Activated naive CD8-positive, alpha-beta T cell treated with anti-CD3 and anti-CD28 coated beads for 36 hours (primary cell): Measurements from ENCODE around the gene ELAPOR2. TPM values are rescaled to one million over a fixed set of nuclear protein-coding genes. Genes with fewer than 3 reads are reported as not detected.
"Not testable (repeated sequence)": the region's sequence is repeated elsewhere in the genome, so short reads cannot be mapped to it uniquely, and the experiment has no call there.

Experiments used
- DNase-seq: peaks from one replicate; pipeline ENCODE4 v3.0.0; 2021
- H3K27ac Mint-ChIP-seq: one replicate; pipeline ENCODE4 v1.8.0; 2022; ENCODE audit warnings: mild to moderate bottlenecking, moderate library complexity, mixed read lengths
- H3K27me3 Mint-ChIP-seq: one replicate; pipeline ENCODE4 v1.8.0; 2022; ENCODE audit warnings: mild to moderate bottlenecking, mixed read lengths
- H3K36me3 Mint-ChIP-seq: one replicate; pipeline ENCODE4 v1.8.0; 2021; ENCODE audit warnings: mild to moderate bottlenecking, mixed read lengths
- H3K4me1 Mint-ChIP-seq: one replicate; pipeline ENCODE4 v1.8.0; 2021; ENCODE audit warnings: mixed read lengths
- H3K4me3 Mint-ChIP-seq: one replicate; pipeline ENCODE4 v1.8.0; 2022; ENCODE audit warnings: mild to moderate bottlenecking, moderate library complexity, mixed read lengths
- H3K9me3 Mint-ChIP-seq: one replicate; pipeline ENCODE4 v1.8.0; 2022; ENCODE audit warnings: mixed read lengths
- total RNA-seq, 2 experiments: library from RNA; stranded (reverse); gene quantifications; one replicate each; pipeline ENCODE4 v1.2.3, GENCODE V29; 2021

The ELAPOR2 gene
- total RNA-seq, 2 experiments from 2014 or later = 1.6 to 2.2 TPM

DNA sequence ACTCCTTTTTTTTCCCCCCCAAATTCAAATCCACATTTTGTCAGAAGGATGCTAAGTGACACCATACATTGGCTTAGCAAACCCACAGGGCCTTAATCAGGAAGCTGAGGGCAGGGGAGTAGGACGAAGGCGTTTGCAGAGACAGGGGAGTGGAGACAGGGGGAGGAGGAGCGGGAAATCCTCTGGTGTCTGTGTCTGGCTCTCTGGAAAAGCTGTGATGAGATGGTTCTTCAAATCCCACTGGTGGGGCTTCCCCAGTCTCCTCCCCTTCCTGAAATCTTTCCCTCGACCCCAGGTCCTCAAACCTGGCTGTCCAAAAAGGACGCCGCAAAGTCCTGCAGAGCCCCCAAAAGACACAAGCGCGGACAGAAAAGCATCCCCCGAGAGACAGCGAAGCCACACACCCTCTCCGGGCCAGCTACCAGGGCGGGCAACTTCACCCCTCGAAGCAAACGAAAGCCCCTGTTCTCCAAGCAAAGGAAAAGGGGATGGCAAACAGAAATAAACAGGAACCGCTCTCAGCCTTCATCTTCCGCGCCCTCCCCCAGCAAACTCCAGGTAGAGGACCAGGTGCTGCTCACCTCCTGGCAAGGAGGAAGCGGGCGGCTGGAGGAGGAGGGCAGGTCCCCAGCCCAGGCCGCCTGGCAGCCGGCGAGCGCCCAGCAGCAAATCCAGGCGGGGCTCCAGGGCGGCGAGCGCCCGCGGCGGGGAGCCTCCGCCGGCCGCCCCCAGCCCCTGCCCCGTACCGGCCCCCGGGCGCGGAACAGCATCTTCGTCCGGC is 520 bp downstream of the ELAPOR2 start:
- Mint-ChIP-seq H3K4me1 (peaks cover 13% of the 10 kb centered on the region), H3K4me3 (peak overlapping the region; percentile 78), H3K27me3 (peaks cover 9% of the 10 kb centered on the region), H3K36me3 (no peaks in the 10 kb centered on the region), H3K9me3 (no peaks in the 10 kb centered on the region), H3K27ac (no peak overlapping the region)
- DNase-seq = no peak

DNA sequence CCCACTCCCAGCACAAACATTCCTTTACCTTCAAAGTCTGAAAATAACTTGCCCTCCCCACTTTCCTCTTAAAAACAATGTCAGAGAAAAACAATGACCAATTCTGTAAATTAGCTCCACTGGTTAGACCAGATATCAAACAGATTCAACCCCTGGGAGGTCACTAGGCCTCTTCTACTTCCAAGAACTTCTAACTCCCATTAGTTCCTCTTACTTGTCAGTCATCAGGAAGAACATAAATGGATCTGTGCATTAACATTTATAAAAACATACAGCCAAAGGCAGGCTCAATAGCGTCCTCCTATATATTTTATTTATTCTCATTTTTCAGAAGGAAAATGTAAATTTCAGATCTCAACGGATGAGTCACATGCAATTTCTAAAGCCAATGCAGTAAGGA is 2.2 kb downstream of the ELAPOR2 start:
- Mint-ChIP-seq H3K9me3 (no peaks in the 10 kb centered on the region), H3K36me3 (no peaks in the 10 kb centered on the region), H3K4me3 (no peak overlapping the region), H3K27ac (no peak overlapping the region), H3K4me1 (peaks cover 13% of the 10 kb centered on the region), H3K27me3 (peaks cover 9% of the 10 kb centered on the region)
- no peak for DNase-seq

DNA sequence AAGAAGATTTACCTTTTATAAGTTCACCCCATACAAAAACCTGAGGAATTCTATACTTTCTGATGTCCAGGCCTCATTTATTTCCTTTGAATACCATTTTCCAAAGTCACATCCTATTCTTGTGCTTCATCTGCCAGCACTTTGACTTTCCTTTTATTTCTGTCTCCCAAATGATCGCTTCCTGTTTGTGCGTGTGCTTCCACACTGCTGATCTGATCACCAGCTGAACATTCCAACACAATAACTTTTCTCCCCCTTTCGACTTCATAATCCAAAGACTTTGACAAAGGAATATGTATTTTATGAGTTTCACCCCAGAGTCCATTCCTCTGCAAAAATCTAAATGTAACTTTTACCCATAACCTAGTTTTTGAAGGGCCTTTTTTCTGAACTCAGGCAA is 3.1 kb downstream of the ELAPOR2 start:
- Mint-ChIP-seq H3K9me3 (no peaks in the 10 kb centered on the region), H3K36me3 (no peaks in the 10 kb centered on the region), H3K27me3 (peaks cover 9% of the 10 kb centered on the region), H3K4me1 (peaks cover 13% of the 10 kb centered on the region), H3K4me3 (no peak overlapping the region), H3K27ac (no peak overlapping the region)
- DNase-seq = no peak

DNA sequence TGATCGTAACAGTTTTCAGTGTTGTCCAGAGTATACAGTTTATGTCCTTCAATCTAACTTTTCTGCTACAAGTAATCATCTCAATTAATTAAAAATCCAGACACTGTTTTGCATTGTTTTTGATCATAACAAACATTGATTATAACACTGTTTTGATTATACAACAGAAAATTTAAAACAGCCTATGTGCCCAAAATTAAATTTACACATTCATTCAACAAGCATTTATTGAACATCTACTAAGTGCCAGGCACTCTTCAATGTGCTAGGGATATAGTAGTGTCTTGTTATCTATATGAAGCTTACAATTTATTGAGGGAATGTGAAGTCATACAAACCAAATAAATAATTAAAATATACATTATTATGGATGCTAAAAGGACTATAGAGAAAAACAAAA is 10.6 kb downstream of the ELAPOR2 start:
- Mint-ChIP-seq H3K27ac (no peak overlapping the region), H3K4me3 (no peak overlapping the region), H3K4me1 (no peaks in the 10 kb centered on the region), H3K9me3 (peaks cover 7% of the 10 kb centered on the region), H3K27me3 (no peaks in the 10 kb centered on the region), H3K36me3 (no peaks in the 10 kb centered on the region)
- no peak for DNase-seq

DNA sequence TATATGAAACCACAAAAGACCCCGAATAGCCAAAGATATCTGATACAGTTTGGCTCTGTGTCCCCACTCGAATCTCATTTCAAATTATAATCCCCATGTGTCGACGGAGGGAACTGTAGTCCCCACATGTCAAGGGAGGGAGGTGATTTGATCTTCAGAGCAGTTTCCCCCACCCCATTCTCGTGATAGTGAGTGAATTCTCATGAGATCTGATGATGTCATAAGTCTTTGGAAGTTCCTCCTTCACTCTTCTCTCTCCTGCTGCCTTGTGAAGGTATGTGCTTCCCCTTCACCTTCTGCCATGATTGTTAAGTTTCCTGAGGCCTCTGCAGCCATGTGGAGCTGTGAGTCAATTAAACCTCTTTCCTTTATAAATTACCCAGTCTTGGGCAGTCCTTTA is 13.0 kb downstream of the ELAPOR2 start:
- Mint-ChIP-seq H3K4me1 (no peaks in the 10 kb centered on the region), H3K36me3 (peaks cover 3% of the 10 kb centered on the region), H3K27me3 (no peaks in the 10 kb centered on the region), H3K27ac (no peak overlapping the region), H3K9me3 (peaks cover 15% of the 10 kb centered on the region), H3K4me3 (no peak overlapping the region)
- no peak for DNase-seq

DNA sequence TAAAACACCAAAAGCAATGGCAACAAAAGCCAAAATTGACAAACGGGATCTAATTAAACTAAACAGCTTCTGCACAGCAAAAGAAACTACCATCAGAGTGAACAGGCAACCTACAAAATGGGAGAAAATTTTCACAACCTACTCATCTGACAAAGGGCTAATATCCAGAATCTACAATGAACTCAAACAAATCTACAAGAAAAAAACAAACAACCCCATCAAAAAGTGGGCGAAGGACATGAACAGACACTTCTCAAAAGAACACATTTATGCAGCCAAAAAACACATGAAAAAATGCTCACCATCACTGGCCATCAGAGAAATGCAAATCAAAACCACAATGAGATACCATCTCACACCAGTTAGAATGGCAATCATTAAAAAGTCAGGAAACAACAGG is 14.7 kb downstream of the ELAPOR2 start:
- not testable (repeated sequence) for H3K4me3 Mint-ChIP-seq, H3K36me3 Mint-ChIP-seq, H3K27me3 Mint-ChIP-seq, DNase-seq, H3K27ac Mint-ChIP-seq, H3K4me1 Mint-ChIP-seq
- peaks cover 15% of the 10 kb centered on the region for H3K9me3 Mint-ChIP-seq

DNA sequence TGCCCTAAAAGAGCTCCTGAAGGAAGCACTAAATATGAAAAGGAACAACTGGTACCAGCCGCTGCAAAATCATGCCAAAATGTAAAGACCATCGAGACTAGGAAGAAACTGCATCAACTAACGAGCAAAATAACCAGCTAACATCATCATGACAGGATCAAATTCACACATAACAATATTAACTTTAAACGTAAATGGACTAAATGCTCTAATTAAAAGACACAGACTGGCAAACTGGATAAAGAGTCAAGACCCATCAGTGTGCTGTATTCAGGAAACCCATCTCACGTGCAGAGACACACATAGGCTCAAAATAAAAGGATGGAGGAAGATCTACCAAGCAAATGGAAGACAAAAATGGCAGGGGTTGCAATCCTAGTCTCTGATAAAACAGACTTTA is 17.9 kb downstream of the ELAPOR2 start:
- not testable (repeated sequence) for H3K36me3 Mint-ChIP-seq, DNase-seq, H3K27ac Mint-ChIP-seq, H3K4me3 Mint-ChIP-seq, H3K4me1 Mint-ChIP-seq, H3K27me3 Mint-ChIP-seq
- H3K9me3 Mint-ChIP-seq = peaks cover 15% of the 10 kb centered on the region

DNA sequence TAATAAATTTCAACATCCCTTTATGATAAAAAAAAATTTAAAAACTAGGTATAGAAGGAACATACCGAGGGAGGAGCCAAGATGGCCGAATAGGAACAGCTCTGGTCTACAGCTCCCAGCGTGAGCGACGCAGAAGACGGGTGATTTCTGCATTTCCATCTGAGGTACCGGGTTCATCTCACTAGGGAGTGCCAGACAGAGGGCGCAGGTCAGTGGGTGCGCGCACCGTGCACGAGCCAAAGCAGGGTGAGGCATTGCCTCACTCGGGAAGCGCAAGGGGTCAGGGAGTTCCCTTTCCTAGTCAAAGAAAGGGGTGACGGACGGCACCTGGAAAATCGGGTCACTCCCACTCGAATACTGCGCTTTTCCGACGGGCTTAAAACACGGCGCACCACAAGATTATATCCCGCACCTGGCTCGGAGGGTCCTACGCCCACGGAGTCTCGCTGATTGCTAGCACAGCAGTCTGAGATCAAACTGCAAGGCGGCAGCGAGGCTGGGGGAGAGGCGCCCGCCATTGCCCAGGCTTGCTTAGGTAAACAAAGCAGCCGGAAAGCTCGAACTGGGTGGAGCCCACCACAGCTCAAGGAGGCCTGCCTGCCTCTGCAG is 19.7 kb downstream of the ELAPOR2 start:
- Mint-ChIP-seq H3K4me3 (peak overlapping the region; percentile 69), H3K27ac (peak overlapping the region; percentile 56)
- DNase-seq = peak; percentile 3
- not testable (repeated sequence) for H3K36me3 Mint-ChIP-seq, H3K9me3 Mint-ChIP-seq, H3K4me1 Mint-ChIP-seq, H3K27me3 Mint-ChIP-seq

DNA sequence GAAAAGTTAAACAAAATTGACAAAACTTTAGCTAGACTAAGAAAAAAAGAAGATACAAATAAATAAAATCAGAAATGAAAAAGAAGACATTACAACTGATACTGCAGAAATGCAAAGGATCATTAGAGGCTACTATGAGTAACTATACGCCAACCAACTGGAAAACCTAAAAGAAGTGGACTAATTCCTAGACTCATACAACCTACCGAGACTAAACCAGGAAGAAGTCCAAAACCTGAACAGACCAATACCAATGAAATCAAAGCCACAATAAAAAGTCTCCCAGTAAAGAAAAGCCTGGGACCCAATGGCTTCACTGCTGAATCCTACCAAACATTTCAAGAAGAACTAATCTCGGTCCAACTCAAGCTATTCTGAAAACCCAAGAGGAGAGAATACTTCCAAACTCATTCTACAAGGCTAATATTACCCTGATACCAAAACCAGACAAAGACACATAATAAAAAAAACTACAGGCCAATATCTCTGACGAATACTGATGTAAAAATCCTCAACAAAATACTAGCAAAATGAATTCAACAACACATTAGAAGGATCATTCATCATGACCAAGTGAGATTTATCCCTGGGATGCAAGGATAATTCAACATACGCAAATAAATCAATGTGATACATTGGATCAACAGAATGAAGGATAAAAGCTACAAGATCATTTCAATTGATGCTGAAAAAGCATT is 20.3 kb downstream of the ELAPOR2 start:
- no peaks in the 10 kb centered on the region for H3K4me1 Mint-ChIP-seq
- DNase-seq = no peak
- H3K4me3 Mint-ChIP-seq = peak overlapping the region; percentile 69
- H3K27me3 Mint-ChIP-seq = peaks cover 5% of the 10 kb centered on the region
- peaks cover 9% of the 10 kb centered on the region for H3K36me3 Mint-ChIP-seq
- peaks cover 8% of the 10 kb centered on the region for H3K9me3 Mint-ChIP-seq
- no peak overlapping the region for H3K27ac Mint-ChIP-seq

DNA sequence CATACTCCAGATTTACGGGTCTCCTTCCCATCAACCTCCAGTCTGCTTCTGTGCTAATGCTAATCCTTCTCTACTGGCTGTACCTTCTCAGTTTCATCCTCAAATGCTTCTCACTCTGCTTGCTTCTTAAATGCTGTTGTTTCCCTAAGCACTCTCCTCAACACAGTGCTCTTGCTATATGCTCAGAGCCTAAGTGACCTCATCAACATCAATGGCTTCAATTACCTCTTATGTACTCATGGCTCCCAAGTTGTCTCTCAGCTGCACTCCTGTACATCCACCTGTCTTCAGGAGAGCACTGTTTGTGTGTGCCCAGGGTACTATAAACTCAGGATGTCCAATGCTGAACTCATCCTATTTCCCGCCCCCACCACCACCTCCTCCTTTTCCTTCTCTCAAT is 22.5 kb downstream of the ELAPOR2 start:
- H3K36me3 Mint-ChIP-seq = peaks cover 7% of the 10 kb centered on the region
- no peak overlapping the region for H3K27ac Mint-ChIP-seq
- no peak overlapping the region for H3K4me3 Mint-ChIP-seq
- no peaks in the 10 kb centered on the region for H3K4me1 Mint-ChIP-seq
- no peak for DNase-seq
- H3K9me3 Mint-ChIP-seq = peaks cover 4% of the 10 kb centered on the region
- H3K27me3 Mint-ChIP-seq = peaks cover 9% of the 10 kb centered on the region

DNA sequence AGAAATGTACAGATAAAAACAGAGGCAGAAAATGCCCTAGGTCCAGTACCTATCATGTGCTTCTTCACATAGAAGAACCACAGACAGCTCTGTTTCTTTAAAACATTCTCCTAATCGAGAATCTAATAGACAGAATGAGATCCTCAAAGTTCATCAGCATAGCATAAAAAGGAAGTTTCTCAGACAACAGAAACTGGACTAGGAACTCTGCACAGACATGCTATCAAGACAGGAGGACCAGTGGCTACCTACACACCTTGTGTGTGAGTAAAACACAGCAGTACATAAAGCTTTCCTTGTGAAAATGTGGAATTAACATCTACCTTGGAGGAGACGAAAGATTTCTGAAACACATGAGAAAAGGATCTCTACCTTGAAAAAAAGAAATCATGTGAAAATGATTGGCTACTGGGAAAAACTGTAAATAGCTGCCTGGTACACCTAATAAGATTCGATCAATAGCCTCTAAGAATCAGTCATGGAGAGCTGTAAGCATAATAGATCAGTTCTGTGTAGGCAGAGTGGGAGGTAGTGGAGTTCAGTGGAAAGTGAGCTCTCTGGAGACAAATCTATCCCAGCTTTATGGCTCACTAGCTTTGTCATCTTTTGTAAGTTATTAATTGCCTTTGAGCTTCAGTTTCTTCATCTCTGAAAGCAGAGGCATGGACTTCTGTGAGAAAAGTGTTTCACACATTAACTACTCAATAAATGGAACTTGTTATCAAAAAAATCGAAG is 26.7 kb downstream of the ELAPOR2 start:
- no peak for DNase-seq
- peaks cover 3% of the 10 kb centered on the region for H3K36me3 Mint-ChIP-seq
- H3K27me3 Mint-ChIP-seq = peaks cover 3% of the 10 kb centered on the region
- peaks cover 7% of the 10 kb centered on the region for H3K9me3 Mint-ChIP-seq
- H3K4me3 Mint-ChIP-seq = no peak overlapping the region
- no peak overlapping the region for H3K27ac Mint-ChIP-seq
- no peaks in the 10 kb centered on the region for H3K4me1 Mint-ChIP-seq

DNA sequence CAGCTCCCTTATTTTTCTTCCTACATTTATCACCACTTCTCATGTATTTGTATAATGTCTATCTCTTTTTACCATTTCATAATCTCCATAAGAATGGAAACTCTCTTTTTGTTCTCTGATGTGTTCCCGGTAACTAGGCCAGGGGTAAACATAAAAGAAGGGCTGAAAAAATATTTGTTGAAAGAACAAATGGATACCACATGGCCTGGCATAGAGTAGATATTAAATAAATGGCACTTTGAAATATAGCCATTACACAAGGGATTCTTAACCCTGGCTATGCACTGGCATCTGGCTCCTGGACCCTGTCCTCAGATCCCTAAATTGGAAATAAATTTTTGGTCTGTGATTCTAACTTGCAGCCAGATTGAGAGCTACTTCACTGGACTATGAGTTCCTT is 30.4 kb downstream of the ELAPOR2 start:
- DNase-seq = no peak
- peaks cover 7% of the 10 kb centered on the region for H3K9me3 Mint-ChIP-seq
- H3K27me3 Mint-ChIP-seq = peaks cover 7% of the 10 kb centered on the region
- peaks cover 3% of the 10 kb centered on the region for H3K36me3 Mint-ChIP-seq
- H3K4me3 Mint-ChIP-seq = no peak overlapping the region
- no peak overlapping the region for H3K27ac Mint-ChIP-seq
- no peaks in the 10 kb centered on the region for H3K4me1 Mint-ChIP-seq

DNA sequence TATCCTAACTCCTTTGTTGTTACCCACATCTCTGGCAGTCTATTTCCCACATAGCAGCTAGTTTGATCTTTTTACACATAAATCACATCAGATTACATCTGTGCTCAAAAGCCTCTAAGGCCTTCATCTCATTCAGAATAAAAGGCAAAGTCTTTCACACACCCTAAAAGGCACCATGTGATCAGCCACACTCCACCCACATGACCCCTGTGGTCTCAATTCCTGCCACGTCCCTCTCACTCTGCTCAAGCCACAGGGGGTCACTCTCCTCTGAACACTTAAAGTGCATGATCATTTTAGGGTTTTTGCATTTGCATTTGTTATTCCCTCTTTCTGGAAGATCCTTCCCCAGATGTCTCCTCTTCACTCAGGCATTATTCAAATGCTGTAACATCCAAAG is 30.8 kb downstream of the ELAPOR2 start:
- Mint-ChIP-seq H3K4me1 (no peaks in the 10 kb centered on the region), H3K27me3 (peaks cover 5% of the 10 kb centered on the region), H3K9me3 (peaks cover 7% of the 10 kb centered on the region), H3K27ac (no peak overlapping the region), H3K4me3 (no peak overlapping the region), H3K36me3 (peaks cover 3% of the 10 kb centered on the region)
- no peak for DNase-seq

DNA sequence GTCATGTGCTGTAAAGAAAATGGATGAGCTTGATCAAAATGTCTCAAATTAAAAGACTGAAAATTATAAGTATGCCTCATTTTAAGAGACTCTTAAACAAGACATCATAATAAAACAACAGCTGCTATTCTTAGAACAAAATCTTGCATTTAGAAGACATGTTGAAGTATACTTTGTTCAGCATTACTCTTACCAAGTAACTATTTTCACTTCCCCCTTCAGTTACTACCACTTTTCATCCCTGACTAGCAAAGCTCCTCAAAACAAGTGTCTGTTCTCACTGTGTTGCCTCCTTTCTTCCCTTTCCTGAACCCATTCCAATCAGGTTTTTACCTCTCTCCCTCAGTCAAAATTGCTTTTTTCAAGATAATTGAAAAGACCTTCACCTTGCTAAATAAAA is 31.6 kb downstream of the ELAPOR2 start:
- no peak for DNase-seq
- Mint-ChIP-seq H3K27ac (no peak overlapping the region), H3K27me3 (peaks cover 5% of the 10 kb centered on the region), H3K4me1 (no peaks in the 10 kb centered on the region), H3K4me3 (no peak overlapping the region), H3K9me3 (peaks cover 7% of the 10 kb centered on the region), H3K36me3 (peaks cover 3% of the 10 kb centered on the region)

DNA sequence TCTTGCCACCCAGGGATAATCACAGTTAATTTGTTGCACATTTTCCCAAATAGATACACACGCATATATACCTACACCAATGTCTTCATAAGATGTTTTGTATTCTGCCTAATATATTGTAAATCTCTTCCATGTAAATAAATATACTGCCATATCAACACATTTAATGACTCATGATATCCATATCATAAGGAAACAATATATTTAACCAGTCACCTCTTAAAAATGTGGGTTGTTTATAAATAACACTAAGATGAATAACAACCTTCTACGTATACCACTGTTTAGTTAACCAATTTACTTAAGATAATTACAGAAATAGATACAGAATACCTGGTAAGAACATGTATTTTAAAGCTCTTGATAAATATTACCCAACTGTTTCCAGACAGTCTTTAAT is 38.2 kb downstream of the ELAPOR2 start:
- no peaks in the 10 kb centered on the region for H3K9me3 Mint-ChIP-seq
- no peak overlapping the region for H3K27ac Mint-ChIP-seq
- H3K36me3 Mint-ChIP-seq = no peaks in the 10 kb centered on the region
- DNase-seq = no peak
- no peak overlapping the region for H3K4me3 Mint-ChIP-seq
- peaks cover 5% of the 10 kb centered on the region for H3K27me3 Mint-ChIP-seq
- no peaks in the 10 kb centered on the region for H3K4me1 Mint-ChIP-seq
